PC-3 (cell line): ENCODE measurements around the gene SNCAIP. TPM values are rescaled to one million over a fixed set of nuclear protein-coding genes. Genes with fewer than 3 reads are reported as not detected.

ENCODE experiments used
- ATAC-seq: fragments of 200-7000 bp; cut with Tn5 transposase; 2 replicates; pipeline ENCODE4 v1.9.1; 2020; ENCODE audit warnings: mild to moderate bottlenecking, moderate library complexity
- BruUV-seq: library from RNA; stranded (reverse); fragments of 400-500 nt; replicated peaks from 2 replicates; lab custom pipeline; 2021; lab: Mats Ljungman, UMichigan
- CTCF ChIA-PET: fragments of 300-600 bp; sonication (Branson Sonifier 250); formaldehyde crosslinking; loops from one replicate; lab custom pipeline; 2022; ENCODE audit warnings: antibody characterized with exemption; lab: Charles Lee
- POLR2A ChIA-PET: fragments of 300-600 bp; sonication (Branson Sonifier 250); formaldehyde crosslinking; loops from one replicate; lab custom pipeline; 2022; ENCODE audit warnings: antibody characterized with exemption; ENCODE audit not compliant: unreplicated experiment; lab: Charles Lee
- DNase-seq: peaks from one replicate; pipeline ENCODE4 v3.0.0-alpha.2; 2015
- H2AFZ ChIP-seq: fragments of 300-600 bp; sonication (generic); 2 replicates; pipeline ENCODE4 v1.6.0; 2016; ENCODE audit warnings: antibody characterized with exemption, low read length
- H3F3A ChIP-seq: fragments of 300-600 bp; sonication (generic); one replicate; pipeline ENCODE4 v1.6.0; 2017; ENCODE audit warnings: antibody characterized with exemption, low read length, control low read depth, mild to moderate bottlenecking; ENCODE audit not compliant: unreplicated experiment
- H3K27ac ChIP-seq: fragments of 300-600 bp; sonication (generic); 2 replicates; pipeline ENCODE4 v1.5.1; 2016; ENCODE audit warnings: mild to moderate bottlenecking, low read length
- H3K27me3 ChIP-seq: fragments of 300-600 bp; sonication (generic); 2 replicates; pipeline ENCODE4 v1.6.1; 2016; ENCODE audit warnings: low read length, mixed read lengths
- H3K36me3 ChIP-seq: fragments of 300-600 bp; sonication (generic); 2 replicates; pipeline ENCODE4 v1.6.1; 2016; ENCODE audit warnings: low read depth, mixed run types, low read length, mixed read lengths
- H3K4me1 ChIP-seq: fragments of 300-600 bp; sonication (generic); 2 replicates; pipeline ENCODE4 v1.5.1; 2016; ENCODE audit warnings: low read length; ENCODE audit not compliant: insufficient read depth
- H3K4me2 ChIP-seq: fragments of 300-600 bp; sonication (generic); 2 replicates; pipeline ENCODE4 v1.6.0; 2016; ENCODE audit warnings: low read length
- H3K4me3 ChIP-seq: fragments of 300-600 bp; sonication (generic); 2 replicates; pipeline ENCODE4 v1.5.1; 2016; ENCODE audit warnings: mild to moderate bottlenecking, low read length, mixed read lengths
- H3K79me2 ChIP-seq: fragments of 300-600 bp; sonication (generic); 2 replicates; pipeline ENCODE4 v1.6.1; 2017; ENCODE audit warnings: low read length, mixed read lengths
- H3K9ac ChIP-seq: fragments of 300-600 bp; sonication (generic); 2 replicates; pipeline ENCODE4 v1.6.0; 2016; ENCODE audit warnings: mild to moderate bottlenecking, low read length
- H3K9me2 ChIP-seq: fragments of 300-600 bp; sonication (generic); replicated peaks from 2 replicates; pipeline ENCODE4 v1.6.1; 2016; ENCODE audit warnings: mixed run types, low read length, mixed read lengths
- H3K9me3 ChIP-seq: fragments of 300-600 bp; sonication (generic); 2 replicates; pipeline ENCODE4 v1.6.1; 2016; ENCODE audit warnings: low read length, mixed read lengths
- H4K20me1 ChIP-seq: fragments of 300-600 bp; sonication (generic); 2 replicates; pipeline ENCODE4 v1.6.1; 2016; ENCODE audit warnings: low read length, mixed read lengths
- CTCF ChIP-seq: fragments of 300-600 bp; sonication (generic); conservative IDR thresholded peaks from 2 replicates; pipeline ENCODE4 v1.5.1; 2017; ENCODE audit warnings: antibody characterized with exemption, low read depth, mild to moderate bottlenecking, low read length
- EZH2 ChIP-seq: fragments of 300-600 bp; sonication (generic); IDR thresholded peaks from one replicate; pipeline ENCODE4 v1.6.1; 2017; ENCODE audit warnings: antibody characterized with exemption, mild to moderate bottlenecking, low read length; ENCODE audit not compliant: unreplicated experiment
- EZH2phosphoT487 ChIP-seq: fragments of 300-600 bp; sonication (generic); IDR thresholded peaks from 2 replicates; pipeline ENCODE4 v1.6.1; 2018; ENCODE audit warnings: mild to moderate bottlenecking, antibody characterized with exemption, low read length, borderline replicate concordance
- intact Hi-C: fragments of 100-400 bp; cut with micrococcal nuclease; formaldehyde crosslinking; loops from 2 replicates; pipeline ENCODE4 v1.9.0; 2023
- total RNA-seq: library from RNA; depleted of rRNA; stranded (reverse); fragments of >200 nt; gene quantifications from 2 replicates; pipeline ENCODE4 v1.2.3, GENCODE V29; 2014

Gene SNCAIP
- total RNA-seq, 1 experiment from 2014 or later = not detected

GRCh38 chr5:122342256-122342655 lies 30.2 kb downstream of the SNCAIP start:
- ATAC-seq (no peak), DNase-seq (no peak)
- Histone ChIP-seq H3K9me3 (no peaks in the 10 kb centered on the region), H3K9me2 (no peaks in the 10 kb centered on the region), H3F3A (no peaks in the 10 kb centered on the region), H3K9ac (no peak overlapping the region), H3K27ac (no peak overlapping the region), H3K4me2 (no peak overlapping the region), H3K4me1 (peaks cover 5% of the 10 kb centered on the region), H3K36me3 (no peaks in the 10 kb centered on the region), H3K4me3 (no peak overlapping the region), H2AFZ (no peak overlapping the region), H3K27me3 (no peaks in the 10 kb centered on the region), H3K79me2 (no peaks in the 10 kb centered on the region), H4K20me1 (no peaks in the 10 kb centered on the region)
- CTCF ChIA-PET = no interaction called here
- POLR2A ChIA-PET = no interaction called here
- intact Hi-C loops = no loop called here
- no TSS peak for BruUV-seq
- TF ChIP-seq EZH2 (no peak), CTCF (no peak), EZH2phosphoT487 (no peak)

GRCh38 chr5:122346897-122347581 lies 35.0 kb downstream of the SNCAIP start:
- Histone ChIP-seq H3F3A (no peaks in the 10 kb centered on the region), H4K20me1 (no peaks in the 10 kb centered on the region), H3K27me3 (no peaks in the 10 kb centered on the region), H3K4me2 (no peak overlapping the region), H2AFZ (no peak overlapping the region), H3K79me2 (no peaks in the 10 kb centered on the region), H3K4me3 (no peak overlapping the region), H3K9me3 (no peaks in the 10 kb centered on the region), H3K9me2 (no peaks in the 10 kb centered on the region), H3K9ac (no peak overlapping the region), H3K36me3 (no peaks in the 10 kb centered on the region), H3K27ac (no peak overlapping the region), H3K4me1 (peaks cover 5% of the 10 kb centered on the region)
- intact Hi-C loops = no loop called here
- BruUV-seq = no TSS peak
- no peak for TF ChIP-seq EZH2phosphoT487
- no peak for TF ChIP-seq EZH2
- TF ChIP-seq CTCF = no peak
- ChIA-PET POLR2A (no interaction called here), CTCF (no interaction called here)
- ATAC-seq (no peak), DNase-seq (no peak)

GRCh38 chr5:122350496-122350895 lies 38.5 kb downstream of the SNCAIP start:
- H3K4me2 ChIP-seq = no peak overlapping the region
- H3K4me3 ChIP-seq = no peak overlapping the region
- intact Hi-C loops = no loop called here
- DNase-seq = no peak
- no peak for ATAC-seq
- POLR2A ChIA-PET = no interaction called here
- H3K9me3 ChIP-seq = no peaks in the 10 kb centered on the region
- H3K27ac ChIP-seq = no peak overlapping the region
- H2AFZ ChIP-seq = no peak overlapping the region
- BruUV-seq = no TSS peak
- H3K4me1 ChIP-seq = no peaks in the 10 kb centered on the region
- H3K36me3 ChIP-seq = no peaks in the 10 kb centered on the region
- CTCF ChIA-PET = no interaction called here
- H3K79me2 ChIP-seq = no peaks in the 10 kb centered on the region
- no peaks in the 10 kb centered on the region for H3K9me2 ChIP-seq
- H3F3A ChIP-seq = no peaks in the 10 kb centered on the region
- TF ChIP-seq EZH2phosphoT487 (no peak), CTCF (no peak), EZH2 (no peak)
- no peak overlapping the region for H3K9ac ChIP-seq
- H4K20me1 ChIP-seq = no peaks in the 10 kb centered on the region
- H3K27me3 ChIP-seq = no peaks in the 10 kb centered on the region
